Tibial artery (tissue), 4 donors: Measurements from ENCODE around the gene SPATA2.

Experiments used
- DNase-seq, 2 donors: peaks; one replicate each; pipeline ENCODE4 v3.0.0-alpha.2; 2019
- H3K27ac ChIP-seq, 2 donors: fragments of 200-600 bp; sonication (generic) in 1 of 2; 1 replicate in 1 of 2; 2 replicates in 1 of 2; pipeline ENCODE4 v1.5.1; 2018 to 2019; ENCODE audit warnings: mild to moderate bottlenecking in 1 of 2
- H3K27me3 ChIP-seq, 2 donors: fragments of 200-600 bp; sonication (generic) in 1 of 2; one replicate each; pipeline versions ENCODE4 v1.5.1 to v1.6.0; 2016 to 2019
- H3K36me3 ChIP-seq, 3 donors: fragments of 200-600 bp; sonication (generic) in 2 of 3; one replicate each; pipeline ENCODE4 v1.5.1; 2016 to 2019; ENCODE audit warnings: mild to moderate bottlenecking in 2 of 3
- H3K4me1 ChIP-seq, 4 donors: fragments of 200-600 bp; sonication (generic) in 2 of 4; 1 replicate in 3 of 4; 2 replicates in 1 of 4; pipeline ENCODE4 v1.5.1; 2016 to 2019
- H3K4me3 ChIP-seq, 2 donors: fragments of 200-600 bp; sonication (generic) in 1 of 2; 1 replicate in 1 of 2; 2 replicates in 1 of 2; pipeline ENCODE4 v1.5.1; 2018 to 2019; ENCODE audit warnings: mild to moderate bottlenecking in 2 of 2
- H3K9me3 ChIP-seq, 3 donors: fragments of 200-600 bp; sonication (generic) in 1 of 3; one replicate each; pipeline ENCODE4 v1.5.1; 2016 to 2019
- CTCF ChIP-seq, 2 experiments: fragments of 200-600 bp in 1 of 2; fragments of 450-650 bp in 1 of 2; IDR thresholded peaks; one replicate each; pipeline ENCODE4 v1.5.1; 2017 to 2019; ENCODE audit warnings: antibody characterized with exemption in 2 of 2, mild to moderate bottlenecking in 1 of 2, moderate library complexity in 1 of 2
- intact Hi-C: fragments of 100-400 bp; cut with DNase I; formaldehyde crosslinking; loops from one replicate; pipeline ENCODE4 v1.15.0; 2023; ENCODE audit warnings: low total_unique reads

The SPATA2 gene

GRCh38 chr20:49942942-49943341 is 27.6 kb upstream of the SPATA2 start:
- no peaks in the 10 kb centered on the region for H3K27me3 ChIP-seq
- H3K27ac ChIP-seq: no peak overlapping the region
- DNase-seq: no peak
- peaks cover 0 to 26% (median 18%) of the 10 kb centered on the region in 4 donors for H3K4me1 ChIP-seq
- TF ChIP-seq CTCF (IDR thresholded peaks at IDR 0.05): no peak
- no peaks in the 10 kb centered on the region for H3K9me3 ChIP-seq
- H3K36me3 ChIP-seq: peaks cover 31 to 66% (median 49%) of the 10 kb centered on the region in 3 donors
- no peak overlapping the region for H3K4me3 ChIP-seq
- intact Hi-C loops: no loop called here

GRCh38 chr20:49942303-49942702 is 27.0 kb upstream of the SPATA2 start:
- Histone ChIP-seq H3K27ac (no peak overlapping the region), H3K9me3 (no peaks in the 10 kb centered on the region), H3K4me3 (no peak overlapping the region), H3K36me3 (peaks cover 31 to 61% (median 47%) of the 10 kb centered on the region in 3 donors), H3K27me3 (no peaks in the 10 kb centered on the region), H3K4me1 (peaks cover 0 to 33% (median 25%) of the 10 kb centered on the region in 4 donors)
- TF ChIP-seq CTCF (IDR thresholded peaks at IDR 0.05): no peak
- intact Hi-C loops: no loop called here
- no peak for DNase-seq

- intact Hi-C loops: no loop called here
- H3K4me3 ChIP-seq: no peak overlapping the region
- no peak overlapping the region for H3K27ac ChIP-seq
- peaks cover 26 to 53% (median 39%) of the 10 kb centered on the region in 3 donors for H3K36me3 ChIP-seq
- no peak for DNase-seq
- no peaks in the 10 kb centered on the region for H3K27me3 ChIP-seq
- TF ChIP-seq CTCF (IDR thresholded peaks at IDR 0.05): no peak
- no peaks in the 10 kb centered on the region for H3K9me3 ChIP-seq
- H3K4me1 ChIP-seq: peaks cover 0 to 37% (median 28%) of the 10 kb centered on the region in 4 donors
Observed at GRCh38 chr20:49941456-49941855, 26.1 kb upstream of the SPATA2 start.

- intact Hi-C loops: no loop called here
- no peaks in the 10 kb centered on the region for H3K27me3 ChIP-seq
- no peak for TF ChIP-seq CTCF (IDR thresholded peaks at IDR 0.05)
- H3K9me3 ChIP-seq: no peaks in the 10 kb centered on the region
- H3K36me3 ChIP-seq: peaks cover 0 to 28% (median 22%) of the 10 kb centered on the region in 3 donors
- peaks cover 0 to 37% (median 31%) of the 10 kb centered on the region in 4 donors for H3K4me1 ChIP-seq
- no peak overlapping the region for H3K27ac ChIP-seq
- peak; percentile 43 to 64 for DNase-seq
- H3K4me3 ChIP-seq: peak overlapping the region in 1 of 2 donors; percentile 87
Observed at GRCh38 chr20:49938173-49939163, 23.1 kb upstream of the SPATA2 start.

GRCh38 chr20:49937027-49937929 is 21.9 kb upstream of the SPATA2 start:
- Histone ChIP-seq H3K9me3 (no peaks in the 10 kb centered on the region), H3K27me3 (no peaks in the 10 kb centered on the region), H3K36me3 (peaks cover 0 to 17% (median 10%) of the 10 kb centered on the region in 3 donors), H3K27ac (peak overlapping the region; percentile 86 to 91), H3K4me3 (peak overlapping the region; percentile 86 to 87), H3K4me1 (peaks cover 0 to 33% (median 31%) of the 10 kb centered on the region in 4 donors)
- no peak for TF ChIP-seq CTCF (IDR thresholded peaks at IDR 0.05)
- peak in 1 of 2 donors; percentile 61 for DNase-seq
- intact Hi-C loops: no loop called here
